Transverse colon (tissue), 4 donors: ENCODE data around the gene DCTN2. TPM values are rescaled to one million over a fixed set of nuclear protein-coding genes. Genes with fewer than 3 reads are reported as not detected.

Experiments used
- DNase-seq: peaks from one replicate; pipeline ENCODE4 v3.0.0-alpha.2; 2019
- H3K27ac ChIP-seq, 4 donors: fragments of 200-600 bp; sonication (generic); 2 replicates each; pipeline ENCODE4 v1.5.1; 2016 to 2018; ENCODE audit warnings: inconsistent platforms in 4 of 4
- H3K27me3 ChIP-seq: fragments of 200-600 bp; sonication (generic); 2 replicates; pipeline ENCODE4 v1.5.1; 2017; ENCODE audit warnings: inconsistent platforms
- H3K36me3 ChIP-seq, 4 donors: fragments of 200-600 bp; sonication (generic); 2 replicates each; pipeline ENCODE4 v1.5.1; 2017 to 2019; ENCODE audit warnings: inconsistent platforms in 4 of 4
- H3K4me1 ChIP-seq, 4 donors: fragments of 200-600 bp; sonication (generic); 2 replicates each; pipeline ENCODE4 v1.5.1; 2017 to 2020; ENCODE audit warnings: inconsistent platforms in 4 of 4
- H3K4me3 ChIP-seq, 4 donors: fragments of 200-600 bp; sonication (generic); 1 replicate in 1 of 4; 2 replicates in 3 of 4; pipeline versions ENCODE4 v1.5.1 to v1.6.1; 2017 to 2019; ENCODE audit warnings: inconsistent platforms in 4 of 4
- H3K9me3 ChIP-seq, 2 donors: fragments of 200-600 bp; sonication (generic); 2 replicates each; pipeline ENCODE4 v1.5.1; 2017 to 2019; ENCODE audit warnings: inconsistent platforms in 2 of 2
- EP300 ChIP-seq: sonication (generic); formaldehyde crosslinking; IDR thresholded peaks from one replicate; pipeline ENCODE4 v1.6.1; 2017; ENCODE audit warnings: antibody characterized with exemption, low read depth
- POLR2A ChIP-seq: fragments of 450-650 bp; IDR thresholded peaks from one replicate; pipeline ENCODE4 v1.6.1; 2016; ENCODE audit warnings: antibody characterized with exemption, mild to moderate bottlenecking, moderate library complexity
- POLR2AphosphoS5 ChIP-seq, 3 donors: sonication (generic); formaldehyde crosslinking; IDR thresholded peaks; one replicate each; pipeline ENCODE4 v1.6.1; 2016; ENCODE audit warnings: antibody characterized with exemption in 3 of 3
- WGBS, 2 donors: methylation state at CpG; one replicate each; pipeline ENCODE4 v1.1.5; 2018; ENCODE audit warnings: low coverage in 1 of 2; 5-methylcytosine and 5-hydroxymethylcytosine counted together
- in situ Hi-C, 4 donors: fragments of 200-750 bp; cut with MboI; loops; one replicate each; pipeline versions ENCODE4 v1.15.0 to v1.15.1; 2017; ENCODE audit warnings: low sequenced_read_pairs in 3 of 4, low pct_ligation_motif_present in 1 of 4, low pct_unique_long_range_greater_than_20kb in 1 of 4
- intact Hi-C: fragments of 100-400 bp; cut with DNase I; formaldehyde crosslinking; loops from one replicate; pipeline ENCODE4 v1.15.1; 2023; ENCODE audit warnings: low total_unique reads
- total RNA-seq, 4 donors: library from RNA; depleted of rRNA; stranded (reverse); fragments of >200 nt; gene quantifications; one replicate each; pipeline ENCODE4 v1.1.0, GENCODE V29; 2016
- TF ChIP-seq, protein P1 (sequence below), 5 experiments: fragments of 200-600 bp in 3 of 5; fragments of 450-650 bp in 2 of 5; sonication (generic) in 3 of 5; IDR thresholded peaks; 1 replicate in 2 of 5; 2 replicates in 3 of 5; pipeline ENCODE4 v1.5.1; 2016 to 2017; ENCODE audit warnings: antibody characterized with exemption in 5 of 5, inconsistent platforms in 3 of 5, mild to moderate bottlenecking in 2 of 5, moderate library complexity in 1 of 5

Gene DCTN2
- total RNA-seq, result 100 to 1,000 TPM; 154 to 344 (median 175) TPM

DNA sequence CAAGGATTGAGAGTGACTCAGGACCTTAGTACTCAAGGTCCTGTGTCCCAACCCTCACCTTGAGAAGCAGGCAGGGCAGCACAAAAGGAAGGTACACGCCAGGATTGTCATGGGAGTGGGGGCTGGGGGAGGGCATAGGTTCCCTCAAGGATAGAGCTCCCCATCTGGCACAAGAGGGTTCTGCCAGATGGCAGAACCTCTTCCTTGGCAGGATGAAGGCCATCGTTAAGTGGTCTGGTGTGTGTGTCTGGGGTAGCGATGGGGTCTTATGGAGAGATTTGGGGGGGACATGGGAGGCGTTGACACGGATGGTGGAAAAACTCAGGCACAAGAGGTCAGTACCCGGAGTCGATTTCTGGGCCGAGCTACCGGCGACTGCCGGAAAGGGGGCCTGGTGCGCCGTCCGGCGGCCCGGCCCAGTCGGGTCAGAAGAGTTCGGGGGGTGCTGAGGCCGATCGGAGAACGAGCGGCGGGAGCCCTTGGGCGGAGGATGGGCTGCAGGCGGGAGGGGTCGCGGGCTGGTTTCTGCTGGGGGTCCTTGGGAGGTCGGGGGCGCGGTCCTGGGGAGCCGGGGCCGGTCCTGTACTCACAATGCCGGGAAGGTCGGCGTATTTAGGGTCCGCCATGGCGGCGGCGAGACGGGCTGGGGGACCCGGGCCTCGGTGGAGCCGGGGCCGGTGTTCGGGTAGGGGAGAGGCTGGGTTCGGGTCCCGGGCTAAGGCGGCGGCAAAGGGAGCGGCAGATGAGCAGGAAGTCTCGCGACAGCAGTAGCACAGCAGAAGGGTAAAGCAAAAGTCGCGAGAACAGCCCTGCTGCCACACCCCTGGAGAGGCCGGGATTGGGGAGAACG, at the start of gene DCTN2:
Gene DCTN2 (minus strand): TSS at position 755 of the 850 bp plus-strand sequence. CDS start 129 bp downstream, at position 626.
- DNase-seq, result peak; percentile 97
- peaks cover 32% of the 10 kb centered on the region for H3K27me3 ChIP-seq
- H3K4me3 ChIP-seq, result peak within 1 kb of the TSS; percentile 80 to 94 (median 92)
- no peaks in the 10 kb centered on the region for H3K9me3 ChIP-seq
- TF ChIP-seq POLR2A, result peak; percentile 65
- TF ChIP-seq, protein P1, sequence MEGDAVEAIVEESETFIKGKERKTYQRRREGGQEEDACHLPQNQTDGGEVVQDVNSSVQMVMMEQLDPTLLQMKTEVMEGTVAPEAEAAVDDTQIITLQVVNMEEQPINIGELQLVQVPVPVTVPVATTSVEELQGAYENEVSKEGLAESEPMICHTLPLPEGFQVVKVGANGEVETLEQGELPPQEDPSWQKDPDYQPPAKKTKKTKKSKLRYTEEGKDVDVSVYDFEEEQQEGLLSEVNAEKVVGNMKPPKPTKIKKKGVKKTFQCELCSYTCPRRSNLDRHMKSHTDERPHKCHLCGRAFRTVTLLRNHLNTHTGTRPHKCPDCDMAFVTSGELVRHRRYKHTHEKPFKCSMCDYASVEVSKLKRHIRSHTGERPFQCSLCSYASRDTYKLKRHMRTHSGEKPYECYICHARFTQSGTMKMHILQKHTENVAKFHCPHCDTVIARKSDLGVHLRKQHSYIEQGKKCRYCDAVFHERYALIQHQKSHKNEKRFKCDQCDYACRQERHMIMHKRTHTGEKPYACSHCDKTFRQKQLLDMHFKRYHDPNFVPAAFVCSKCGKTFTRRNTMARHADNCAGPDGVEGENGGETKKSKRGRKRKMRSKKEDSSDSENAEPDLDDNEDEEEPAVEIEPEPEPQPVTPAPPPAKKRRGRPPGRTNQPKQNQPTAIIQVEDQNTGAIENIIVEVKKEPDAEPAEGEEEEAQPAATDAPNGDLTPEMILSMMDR (IDR thresholded peaks at IDR 0.05), result peak in 3 of 5 experiments; percentile 13 to 37 (median 25)
- TF ChIP-seq POLR2AphosphoS5 (IDR thresholded peaks at IDR 0.05), result peak in 2 of 3 donors; percentile 71 to 75
- no peak for TF ChIP-seq EP300
- peak within 1 kb of the TSS; percentile 90 to 97 (median 93) for H3K27ac ChIP-seq
- in situ Hi-C loops, result no loop called here
- peaks cover 7 to 49% (median 32%) of the 10 kb centered on the region in 4 donors for H3K4me1 ChIP-seq
- 1% methylated on average over 40 of the region's 56 CpGs; no CpG with 5 or more reads in 1 of the 2 donors for WGBS, 2 donors
- intact Hi-C loops, result no loop called here
- H3K36me3 ChIP-seq, result no peaks in the 10 kb centered on the region

DNA sequence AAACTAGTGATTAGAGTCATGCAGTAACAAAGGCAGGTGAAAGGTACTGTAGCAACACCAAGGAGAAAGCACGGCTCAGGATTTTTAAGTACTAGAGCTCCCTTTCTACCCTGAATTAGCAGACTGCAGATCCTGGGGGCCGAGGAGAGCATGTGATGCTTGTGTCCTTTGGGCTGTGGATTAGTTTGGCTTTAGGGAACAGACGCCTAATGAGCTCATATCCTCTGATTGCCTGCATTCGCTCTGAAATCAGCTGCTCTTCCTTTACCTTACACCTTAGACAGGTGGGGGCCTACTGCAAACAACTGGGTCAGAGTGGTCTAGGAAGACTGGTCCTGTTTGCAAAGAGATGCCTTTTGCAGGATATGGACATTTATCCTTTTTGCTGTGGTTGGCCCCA, 46.2 kb upstream of the DCTN2 start:
- TF ChIP-seq EP300, result no peak
- TF ChIP-seq POLR2AphosphoS5 (IDR thresholded peaks at IDR 0.05), result no peak
- TF ChIP-seq, protein P1 (IDR thresholded peaks at IDR 0.05), result no peak
- no peak for TF ChIP-seq POLR2A

DNA sequence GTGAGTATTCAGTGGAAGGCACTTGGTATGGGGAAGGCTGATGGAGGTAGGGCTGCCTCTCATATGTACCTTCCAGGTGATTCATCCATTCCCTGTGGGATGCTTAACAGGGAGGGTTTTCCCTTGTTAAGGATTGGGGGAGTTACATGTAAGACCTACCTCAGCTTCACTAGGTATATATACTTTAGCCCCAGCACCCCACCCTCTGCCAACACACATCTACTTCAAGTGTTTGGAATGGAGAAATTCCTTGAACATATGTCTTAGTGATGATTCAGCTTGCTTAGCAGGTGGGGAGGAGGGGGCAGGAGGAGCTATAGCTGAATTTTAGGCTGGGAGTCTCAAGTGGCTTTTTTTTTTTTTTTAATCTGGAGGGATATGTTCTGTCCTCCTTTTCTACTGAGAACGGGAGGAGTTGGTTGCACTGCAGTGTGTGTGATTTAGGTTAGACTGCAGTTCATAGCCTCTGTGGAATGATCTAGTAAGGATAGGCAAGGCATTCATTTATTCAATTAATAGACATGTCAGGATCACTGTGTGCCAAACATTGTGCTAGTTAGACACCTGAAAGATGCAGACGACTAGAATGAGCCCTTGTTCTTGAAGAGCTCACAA, 45.7 kb upstream of the DCTN2 start:
- no peak for TF ChIP-seq EP300
- no peak for TF ChIP-seq POLR2A
- TF ChIP-seq, protein P1 (IDR thresholded peaks at IDR 0.05), result no peak
- TF ChIP-seq POLR2AphosphoS5 (IDR thresholded peaks at IDR 0.05), result no peak
- Histone ChIP-seq H3K4me1 (peaks cover 7 to 20% (median 17%) of the 10 kb centered on the region in 4 donors), H3K27me3 (peaks cover 5% of the 10 kb centered on the region), H3K36me3 (peaks cover 0 to 9% (median 0%) of the 10 kb centered on the region in 4 donors), H3K27ac (no peak overlapping the region), H3K9me3 (no peaks in the 10 kb centered on the region), H3K4me3 (no peak overlapping the region)
- in situ Hi-C loops (no loop called here), intact Hi-C loops (no loop called here)
- no peak for DNase-seq
- WGBS, 2 donors, result 56 to 69% methylated on average over 1 to 2 of the region's 2 CpGs

More for the DNA sequence above, 46.2 kb upstream of the DCTN2 start:
- in situ Hi-C loops, result no loop called here
- Histone ChIP-seq H3K9me3 (no peaks in the 10 kb centered on the region), H3K4me1 (peaks cover 7 to 20% (median 17%) of the 10 kb centered on the region in 4 donors), H3K27ac (no peak overlapping the region), H3K4me3 (no peak overlapping the region), H3K36me3 (peaks cover 0 to 14% (median 0%) of the 10 kb centered on the region in 4 donors), H3K27me3 (no peaks in the 10 kb centered on the region)
- DNase-seq, result no peak
- WGBS, 2 donors, result 88% methylated on average over 4 of the region's 4 CpGs; no CpG with 5 or more reads in 1 of the 2 donors
- intact Hi-C loops, result no loop called here

DNA sequence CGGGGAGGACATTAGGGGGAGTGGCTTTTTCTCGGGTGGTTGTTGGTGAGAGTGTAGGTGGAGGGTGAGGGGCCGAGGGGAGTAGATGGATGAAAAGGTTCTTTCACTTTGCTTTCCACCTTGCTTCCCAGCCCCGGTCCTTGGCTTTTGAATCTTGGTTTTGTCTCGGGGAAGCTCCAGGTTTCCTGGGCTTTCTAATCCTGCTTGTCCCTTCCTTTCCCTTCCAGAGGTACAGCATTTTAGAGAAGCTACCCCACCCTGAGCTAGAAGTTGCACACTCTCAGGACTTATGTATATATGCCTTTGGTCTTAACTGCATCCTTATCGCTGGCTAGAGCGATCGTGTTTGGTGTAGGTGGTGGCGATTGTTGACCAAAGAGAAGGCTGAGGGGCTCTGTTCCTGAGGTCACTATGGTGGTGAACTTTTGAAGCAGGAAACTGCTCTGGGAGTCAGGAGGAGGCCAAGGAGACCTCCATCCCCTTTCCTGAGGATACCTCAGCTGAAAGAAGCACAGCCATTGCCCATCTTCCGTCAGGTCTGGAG, 44.9 kb upstream of the DCTN2 start:
- no peak for DNase-seq
- intact Hi-C loops, result no loop called here
- peaks cover 0 to 5% (median 0%) of the 10 kb centered on the region in 4 donors for H3K36me3 ChIP-seq

More for the DNA sequence above, 44.9 kb upstream of the DCTN2 start:
- in situ Hi-C loops, result no loop called here
- peak overlapping the region; percentile 81 to 89 (median 85) for H3K27ac ChIP-seq
- H3K9me3 ChIP-seq, result no peaks in the 10 kb centered on the region
- WGBS, 2 donors, result 46 to 59% methylated on average over 9 to 10 of the region's 10 CpGs
- peaks cover 7 to 20% (median 17%) of the 10 kb centered on the region in 4 donors for H3K4me1 ChIP-seq
- peak overlapping the region; percentile 74 to 91 (median 78) for H3K4me3 ChIP-seq
- TF ChIP-seq, protein P1 (IDR thresholded peaks at IDR 0.05), result no peak
- TF ChIP-seq EP300 (no peak), POLR2AphosphoS5 (IDR thresholded peaks at IDR 0.05) (no peak), POLR2A (no peak)
- H3K27me3 ChIP-seq, result peaks cover 7% of the 10 kb centered on the region
